Astrocyte (in vitro differentiated cells and primary cell): ENCODE results near the gene DNAJC27. TPM values are rescaled to one million over a fixed set of nuclear protein-coding genes. Genes with fewer than 3 reads are reported as not detected.

Experiments used
- DNase-seq: peaks from one replicate; pipeline ENCODE4 v3.0.0-alpha.2; 2010; ENCODE audit warnings: low read depth
- FAIRE-seq: peaks from 2 replicates; lab custom pipeline; 2011; peaks lifted over from hg19 to GRCh38; lab: Jason Lieb, UNC
- H2AFZ ChIP-seq: 2 replicates; pipeline ENCODE4 v1.6.0; 2012; ENCODE audit warnings: low read depth, low read length, inconsistent platforms
- H3K27ac ChIP-seq: 2 replicates; pipeline ENCODE4 v1.5.1; 2011; ENCODE audit warnings: low read depth, low read length, inconsistent platforms
- H3K27me3 ChIP-seq: 2 replicates; pipeline ENCODE4 v1.6.0; 2011; ENCODE audit warnings: low read length, inconsistent platforms; ENCODE audit not compliant: insufficient read depth
- H3K36me3 ChIP-seq: 2 replicates; pipeline ENCODE4 v1.5.1; 2011; ENCODE audit warnings: low read length, inconsistent platforms; ENCODE audit not compliant: insufficient read depth
- H3K4me1 ChIP-seq: 2 replicates; pipeline ENCODE4 v1.5.1; 2011; ENCODE audit warnings: low read length, inconsistent platforms; ENCODE audit not compliant: insufficient read depth
- H3K4me2 ChIP-seq: 2 replicates; pipeline ENCODE4 v1.6.0; 2012; ENCODE audit warnings: low read length, inconsistent platforms
- H3K4me3 ChIP-seq: 2 replicates; pipeline ENCODE4 v1.5.1; 2011; ENCODE audit warnings: low read depth, mild to moderate bottlenecking, low read length, inconsistent platforms; ENCODE audit not compliant: insufficient read depth
- H3K79me2 ChIP-seq: 2 replicates; pipeline ENCODE4 v1.6.0; 2012; ENCODE audit warnings: mild to moderate bottlenecking, low read length, inconsistent platforms; ENCODE audit not compliant: insufficient read depth
- H3K9ac ChIP-seq: 2 replicates; pipeline ENCODE4 v1.6.0; 2012; ENCODE audit warnings: mild to moderate bottlenecking, low read length, inconsistent platforms
- H3K9me3 ChIP-seq: 2 replicates; pipeline ENCODE4 v1.5.1; 2012; ENCODE audit warnings: low read depth, mild to moderate bottlenecking, low read length, inconsistent platforms; ENCODE audit not compliant: insufficient read depth
- H4K20me1 ChIP-seq: 2 replicates; pipeline ENCODE4 v1.6.0; 2012; ENCODE audit warnings: low read length, inconsistent platforms; ENCODE audit not compliant: insufficient read depth
- H3K27ac Mint-ChIP-seq: one replicate; pipeline ENCODE4 v1.8.0; 2021; ENCODE audit warnings: mild to moderate bottlenecking, mixed read lengths; ENCODE audit not compliant: unreplicated experiment
- H3K27me3 Mint-ChIP-seq: one replicate; pipeline ENCODE4 v1.8.0; 2021; ENCODE audit warnings: low read depth, mixed read lengths; ENCODE audit not compliant: unreplicated experiment
- H3K36me3 Mint-ChIP-seq: one replicate; pipeline ENCODE4 v1.8.0; 2021; ENCODE audit warnings: low read depth, mixed read lengths; ENCODE audit not compliant: unreplicated experiment
- H3K4me1 Mint-ChIP-seq: one replicate; pipeline ENCODE4 v1.8.0; 2021; ENCODE audit warnings: low read depth, mixed read lengths; ENCODE audit not compliant: unreplicated experiment
- H3K4me3 Mint-ChIP-seq: one replicate; pipeline ENCODE4 v1.8.0; 2021; ENCODE audit warnings: mild to moderate bottlenecking, moderate library complexity, mixed read lengths; ENCODE audit not compliant: unreplicated experiment
- H3K9me3 Mint-ChIP-seq: one replicate; pipeline ENCODE4 v1.8.0; 2021; ENCODE audit warnings: mild to moderate bottlenecking, mixed read lengths; ENCODE audit not compliant: unreplicated experiment
- CTCF ChIP-seq: IDR thresholded peaks from 2 replicates; pipeline ENCODE4 v1.5.1; 2011; ENCODE audit warnings: low read depth, mild to moderate bottlenecking, inconsistent platforms, low read length, moderate library complexity; ENCODE audit not compliant: insufficient read depth
- EZH2 ChIP-seq: IDR thresholded peaks from 2 replicates; pipeline ENCODE4 v1.6.1; 2012; ENCODE audit warnings: mild to moderate bottlenecking, low read length, inconsistent platforms; ENCODE audit not compliant: insufficient read depth
- total RNA-seq: library from RNA; stranded (reverse); gene quantifications from 2 replicates; pipeline ENCODE4 v1.2.1, GENCODE V29; 2021

The DNAJC27 gene
- total RNA-seq, 1 donor from 2014 or later, result 3.5 TPM

GRCh38 chr2:24994146-24994724 lies 22.5 kb upstream of the DNAJC27 start:
- peaks cover 13% of the 10 kb centered on the region for H3K4me1 Mint-ChIP-seq
- H3K4me3 Mint-ChIP-seq, result no peak overlapping the region
- Histone ChIP-seq H3K27ac (no peak overlapping the region), H3K27me3 (peaks cover 3% of the 10 kb centered on the region), H3K9me3 (no peaks in the 10 kb centered on the region), H3K9ac (no peak overlapping the region), H3K4me2 (no peak overlapping the region), H3K79me2 (no peaks in the 10 kb centered on the region), H4K20me1 (no peaks in the 10 kb centered on the region), H2AFZ (no peak overlapping the region), H3K4me3 (no peak overlapping the region), H3K36me3 (no peaks in the 10 kb centered on the region), H3K4me1 (peaks cover 11% of the 10 kb centered on the region)
- TF ChIP-seq EZH2, result no peak
- no peak for TF ChIP-seq CTCF
- no peaks in the 10 kb centered on the region for H3K27me3 Mint-ChIP-seq
- DNase-seq (no peak), FAIRE-seq (no peak)
- no peak overlapping the region for H3K27ac Mint-ChIP-seq
- H3K9me3 Mint-ChIP-seq, result peaks cover 9% of the 10 kb centered on the region
- peaks cover 2% of the 10 kb centered on the region for H3K36me3 Mint-ChIP-seq

GRCh38 chr2:24993406-24994145 lies 21.8 kb upstream of the DNAJC27 start:
- Histone ChIP-seq H3K27ac (no peak overlapping the region), H3K79me2 (no peaks in the 10 kb centered on the region), H2AFZ (no peak overlapping the region), H3K36me3 (no peaks in the 10 kb centered on the region), H3K4me3 (no peak overlapping the region), H3K4me2 (no peak overlapping the region), H3K27me3 (peaks cover 3% of the 10 kb centered on the region), H3K9ac (no peak overlapping the region), H3K4me1 (peaks cover 11% of the 10 kb centered on the region), H3K9me3 (no peaks in the 10 kb centered on the region), H4K20me1 (no peaks in the 10 kb centered on the region)
- TF ChIP-seq CTCF (no peak), EZH2 (no peak)
- peak; percentile 50 for DNase-seq
- H3K9me3 Mint-ChIP-seq, result peaks cover 14% of the 10 kb centered on the region
- FAIRE-seq, result no peak
- no peak overlapping the region for H3K4me3 Mint-ChIP-seq
- peaks cover 4% of the 10 kb centered on the region for H3K27me3 Mint-ChIP-seq
- peaks cover 13% of the 10 kb centered on the region for H3K4me1 Mint-ChIP-seq
- peaks cover 2% of the 10 kb centered on the region for H3K36me3 Mint-ChIP-seq
- H3K27ac Mint-ChIP-seq, result no peak overlapping the region

DNA sequence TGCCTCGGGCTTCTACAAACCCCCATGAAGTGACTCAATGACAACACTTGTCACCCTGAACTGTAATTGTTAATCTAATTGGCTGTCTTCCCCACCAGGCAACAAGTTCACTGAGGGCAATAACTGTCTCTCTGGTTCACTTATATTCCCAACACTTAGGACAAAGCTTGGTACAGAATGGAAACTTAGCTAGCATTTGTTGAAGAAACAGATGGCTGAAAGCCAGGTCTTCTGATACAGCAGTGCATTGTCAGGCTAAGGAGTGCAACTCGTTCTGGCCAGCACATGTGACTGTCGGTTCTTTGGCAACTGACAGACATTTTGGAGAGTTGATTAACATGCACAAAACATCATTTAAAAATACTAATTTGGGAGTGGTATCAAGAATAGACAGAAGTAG lies 14.6 kb upstream of the DNAJC27 start:
- peaks cover 6% of the 10 kb centered on the region for H3K4me1 Mint-ChIP-seq

More for the DNA sequence above, 14.6 kb upstream of the DNAJC27 start:
- H3K9me3 Mint-ChIP-seq, result peaks cover 13% of the 10 kb centered on the region
- H3K4me3 Mint-ChIP-seq, result no peak overlapping the region
- no peak overlapping the region for H3K9ac ChIP-seq
- H3K27ac Mint-ChIP-seq, result no peak overlapping the region
- H3K27ac ChIP-seq, result no peak overlapping the region
- TF ChIP-seq CTCF, result no peak
- TF ChIP-seq EZH2, result no peak
- H3K27me3 ChIP-seq, result peaks cover 3% of the 10 kb centered on the region
- no peak overlapping the region for H2AFZ ChIP-seq
- H3K4me2 ChIP-seq, result no peak overlapping the region
- H3K36me3 ChIP-seq, result no peaks in the 10 kb centered on the region
- H3K9me3 ChIP-seq, result no peaks in the 10 kb centered on the region
- FAIRE-seq (no peak), DNase-seq (no peak)
- no peaks in the 10 kb centered on the region for H3K79me2 ChIP-seq
- H3K4me1 ChIP-seq, result no peaks in the 10 kb centered on the region
- H3K36me3 Mint-ChIP-seq, result peaks cover under 1% of the 10 kb centered on the region
- H3K27me3 Mint-ChIP-seq, result peaks cover 10% of the 10 kb centered on the region
- H4K20me1 ChIP-seq, result no peaks in the 10 kb centered on the region
- no peak overlapping the region for H3K4me3 ChIP-seq
